MM.1S (cell line): ENCODE measurements around the gene CENPVL3.

Experiments used
- DNase-seq: peaks from one replicate; pipeline ENCODE4 v3.0.0-alpha.2; 2015
- H2AFZ ChIP-seq: fragments of 300-600 bp; sonication (generic); 2 replicates; pipeline ENCODE4 v1.6.0; 2016; ENCODE audit warnings: antibody characterized with exemption, low read length
- H3F3A ChIP-seq: fragments of 300-600 bp; sonication (generic); 2 replicates; pipeline ENCODE4 v1.6.1; 2016; ENCODE audit warnings: mild to moderate bottlenecking, antibody characterized with exemption, low read length, moderate library complexity, mixed read lengths; ENCODE audit not compliant: insufficient read depth
- H3K27ac ChIP-seq: fragments of 300-600 bp; sonication (generic); 2 replicates; pipeline ENCODE4 v1.5.1; 2016; ENCODE audit warnings: mild to moderate bottlenecking, low read length
- H3K27me3 ChIP-seq: fragments of 300-600 bp; sonication (generic); replicated peaks from 2 replicates; pipeline ENCODE4 v1.6.0; 2016; ENCODE audit warnings: low read length; ENCODE audit not compliant: insufficient read depth
- H3K36me3 ChIP-seq: fragments of 300-600 bp; sonication (generic); replicated peaks from 2 replicates; pipeline ENCODE4 v1.6.1; 2016; ENCODE audit warnings: mild to moderate bottlenecking, low read length, mixed read lengths; ENCODE audit not compliant: insufficient read depth
- H3K4me1 ChIP-seq: fragments of 300-600 bp; sonication (generic); 2 replicates; pipeline ENCODE4 v1.6.1; 2016; ENCODE audit warnings: low read length, mixed read lengths
- H3K4me2 ChIP-seq: fragments of 300-600 bp; sonication (generic); 2 replicates; pipeline ENCODE4 v1.6.0; 2016; ENCODE audit warnings: low read depth, low read length
- H3K4me3 ChIP-seq: fragments of 300-600 bp; sonication (generic); 2 replicates; pipeline ENCODE4 v1.5.1; 2016; ENCODE audit warnings: low read length, mixed read lengths
- H3K79me2 ChIP-seq: fragments of 300-600 bp; sonication (generic); 2 replicates; pipeline ENCODE4 v1.6.1; 2016; ENCODE audit warnings: mixed run types, low read length, mixed read lengths
- H3K9ac ChIP-seq: fragments of 300-600 bp; sonication (generic); 2 replicates; pipeline ENCODE4 v1.6.1; 2016; ENCODE audit warnings: low read length, mixed read lengths
- H3K9me2 ChIP-seq: fragments of 300-600 bp; sonication (generic); replicated peaks from 2 replicates; pipeline ENCODE4 v1.6.1; 2016; ENCODE audit warnings: mild to moderate bottlenecking, low read length, mixed read lengths; ENCODE audit not compliant: insufficient read depth
- H3K9me3 ChIP-seq: fragments of 300-600 bp; sonication (generic); replicated peaks from 2 replicates; pipeline ENCODE4 v1.6.1; 2016; ENCODE audit warnings: mild to moderate bottlenecking, low read length, mixed read lengths; ENCODE audit not compliant: insufficient read depth
- H4K20me1 ChIP-seq: fragments of 300-600 bp; sonication (generic); 2 replicates; pipeline ENCODE4 v1.6.1; 2016; ENCODE audit warnings: mild to moderate bottlenecking, low read length, moderate library complexity, mixed read lengths; ENCODE audit not compliant: insufficient read depth
- EZH2 ChIP-seq: fragments of 300-600 bp; sonication (generic); optimal IDR thresholded peaks from 2 replicates; pipeline ENCODE3; 2017; ENCODE audit warnings: low read depth, mild to moderate bottlenecking, antibody characterized with exemption, low read length, mixed read lengths
- EZH2phosphoT487 ChIP-seq: fragments of 300-600 bp; sonication (generic); IDR thresholded peaks from 2 replicates; pipeline ENCODE4 v1.6.1; 2018; ENCODE audit warnings: antibody characterized with exemption, low read length
- TF ChIP-seq, protein P1 (sequence below): fragments of 300-600 bp; sonication (generic); IDR thresholded peaks from 2 replicates; pipeline ENCODE4 v1.5.1; 2016; ENCODE audit warnings: antibody characterized with exemption, low read length, mixed read lengths

Gene CENPVL3

GRCh38 chrX:51614353-51615012, 4.2 kb downstream of the CENPVL3 start:
- H3K79me2 ChIP-seq, result no peaks in the 10 kb centered on the region
- no peak overlapping the region for H3K4me3 ChIP-seq
- H3K27ac ChIP-seq, result no peak overlapping the region
- no peak overlapping the region for H3K9ac ChIP-seq
- no peaks in the 10 kb centered on the region for H3K9me2 ChIP-seq
- no peak overlapping the region for H2AFZ ChIP-seq
- no peaks in the 10 kb centered on the region for H3K27me3 ChIP-seq
- no peaks in the 10 kb centered on the region for H3K4me1 ChIP-seq
- H4K20me1 ChIP-seq, result no peaks in the 10 kb centered on the region
- H3K36me3 ChIP-seq, result no peaks in the 10 kb centered on the region
- peak; percentile 39 for DNase-seq
- no peaks in the 10 kb centered on the region for H3K9me3 ChIP-seq
- H3K4me2 ChIP-seq, result no peak overlapping the region
- no peaks in the 10 kb centered on the region for H3F3A ChIP-seq
- TF ChIP-seq, protein P1, sequence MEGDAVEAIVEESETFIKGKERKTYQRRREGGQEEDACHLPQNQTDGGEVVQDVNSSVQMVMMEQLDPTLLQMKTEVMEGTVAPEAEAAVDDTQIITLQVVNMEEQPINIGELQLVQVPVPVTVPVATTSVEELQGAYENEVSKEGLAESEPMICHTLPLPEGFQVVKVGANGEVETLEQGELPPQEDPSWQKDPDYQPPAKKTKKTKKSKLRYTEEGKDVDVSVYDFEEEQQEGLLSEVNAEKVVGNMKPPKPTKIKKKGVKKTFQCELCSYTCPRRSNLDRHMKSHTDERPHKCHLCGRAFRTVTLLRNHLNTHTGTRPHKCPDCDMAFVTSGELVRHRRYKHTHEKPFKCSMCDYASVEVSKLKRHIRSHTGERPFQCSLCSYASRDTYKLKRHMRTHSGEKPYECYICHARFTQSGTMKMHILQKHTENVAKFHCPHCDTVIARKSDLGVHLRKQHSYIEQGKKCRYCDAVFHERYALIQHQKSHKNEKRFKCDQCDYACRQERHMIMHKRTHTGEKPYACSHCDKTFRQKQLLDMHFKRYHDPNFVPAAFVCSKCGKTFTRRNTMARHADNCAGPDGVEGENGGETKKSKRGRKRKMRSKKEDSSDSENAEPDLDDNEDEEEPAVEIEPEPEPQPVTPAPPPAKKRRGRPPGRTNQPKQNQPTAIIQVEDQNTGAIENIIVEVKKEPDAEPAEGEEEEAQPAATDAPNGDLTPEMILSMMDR, result peak; percentile 68
- TF ChIP-seq EZH2 (no peak), EZH2phosphoT487 (no peak)

GRCh38 chrX:51608766-51609165, 9.9 kb downstream of the CENPVL3 start:
- H3K27ac ChIP-seq, result no peak overlapping the region
- H3K4me2 ChIP-seq, result no peak overlapping the region
- no peaks in the 10 kb centered on the region for H4K20me1 ChIP-seq
- no peaks in the 10 kb centered on the region for H3K36me3 ChIP-seq
- H3F3A ChIP-seq, result no peaks in the 10 kb centered on the region
- no peaks in the 10 kb centered on the region for H3K9me2 ChIP-seq
- H2AFZ ChIP-seq, result no peak overlapping the region
- TF ChIP-seq, protein P1, result no peak
- TF ChIP-seq EZH2phosphoT487, result no peak
- no peak for TF ChIP-seq EZH2
- no peak overlapping the region for H3K4me3 ChIP-seq
- no peaks in the 10 kb centered on the region for H3K79me2 ChIP-seq
- no peak for DNase-seq
- H3K4me1 ChIP-seq, result no peaks in the 10 kb centered on the region
- no peak overlapping the region for H3K9ac ChIP-seq
- H3K9me3 ChIP-seq, result no peaks in the 10 kb centered on the region
- H3K27me3 ChIP-seq, result no peaks in the 10 kb centered on the region

- Histone ChIP-seq H2AFZ (no peak overlapping the region), H3K9ac (no peak overlapping the region), H3K9me2 (no peaks in the 10 kb centered on the region), H3K4me2 (no peak overlapping the region), H4K20me1 (no peaks in the 10 kb centered on the region), H3K4me1 (no peaks in the 10 kb centered on the region), H3F3A (no peaks in the 10 kb centered on the region), H3K36me3 (no peaks in the 10 kb centered on the region), H3K27me3 (no peaks in the 10 kb centered on the region), H3K79me2 (no peaks in the 10 kb centered on the region), H3K9me3 (no peaks in the 10 kb centered on the region), H3K4me3 (no peak overlapping the region), H3K27ac (no peak overlapping the region)
- TF ChIP-seq EZH2phosphoT487 (no peak), EZH2 (no peak)
- TF ChIP-seq, protein P1, result no peak
- DNase-seq, result peak; percentile 18
These were observed 10.6 kb downstream of the CENPVL3 start for GRCh38 chrX:51608126-51608525.
